HG02852 (cell line): Measurements from ENCODE around the gene BACE1.
"Not testable (repeated sequence)": the region's sequence is repeated elsewhere in the genome, so short reads cannot be mapped to it uniquely, and the experiment has no call there.

Source experiments
- ATAC-seq: cut with Tn5 transposase; IDR thresholded peaks from one replicate; pipeline ENCODE4 v1.9.1; 2021; ENCODE audit warnings: mild to moderate bottlenecking, moderate library complexity; ENCODE audit not compliant: unreplicated experiment

The BACE1 gene

GRCh38 chr11:117278347-117278746 is 37.7 kb downstream of the BACE1 start:
- no peak for ATAC-seq

- no peak for ATAC-seq
Measured at GRCh38 chr11:117273550-117274289, 42.3 kb downstream of the BACE1 start.

GRCh38 chr11:117272175-117272574 is 43.9 kb downstream of the BACE1 start:
- ATAC-seq: not testable (repeated sequence)

GRCh38 chr11:117271208-117271607 is 44.8 kb downstream of the BACE1 start:
- ATAC-seq: no peak

- no peak for ATAC-seq
Measured at GRCh38 chr11:117269856-117270255, 46.2 kb downstream of the BACE1 start.

- ATAC-seq: no peak
Measured at GRCh38 chr11:117265745-117266144, 50.3 kb downstream of the BACE1 start.

GRCh38 chr11:117264624-117265323 is 51.3 kb downstream of the BACE1 start:
- not testable (repeated sequence) for ATAC-seq

- ATAC-seq: no peak
Measured at GRCh38 chr11:117259417-117259816, 56.6 kb downstream of the BACE1 start.

- no peak for ATAC-seq
Measured at GRCh38 chr11:117258576-117258975, 57.5 kb downstream of the BACE1 start.

GRCh38 chr11:117256573-117256972 is 59.5 kb downstream of the BACE1 start:
- no peak for ATAC-seq

- no peak for ATAC-seq
Measured at GRCh38 chr11:117255966-117256365, 60.1 kb downstream of the BACE1 start.

GRCh38 chr11:117251506-117251905 is 64.5 kb downstream of the BACE1 start:
- no peak for ATAC-seq

- no peak for ATAC-seq
Measured at GRCh38 chr11:117249571-117249970, 66.5 kb downstream of the BACE1 start.

GRCh38 chr11:117248341-117248740 is 67.7 kb downstream of the BACE1 start:
- ATAC-seq: no peak

GRCh38 chr11:117239295-117239694 is 76.8 kb downstream of the BACE1 start:
- ATAC-seq: no peak

- ATAC-seq: no peak
Measured at GRCh38 chr11:117238221-117238620, 77.8 kb downstream of the BACE1 start.
